ENCODE data around the gene BCKDK.
A peak's percentile ranks its signal among the peaks of the same experiment; 100 is the strongest.
"Not testable (repeated sequence)": the region's sequence is repeated elsewhere in the genome, so short reads cannot be mapped to it uniquely, and the experiment has no call there.

The BCKDK gene

DNA sequence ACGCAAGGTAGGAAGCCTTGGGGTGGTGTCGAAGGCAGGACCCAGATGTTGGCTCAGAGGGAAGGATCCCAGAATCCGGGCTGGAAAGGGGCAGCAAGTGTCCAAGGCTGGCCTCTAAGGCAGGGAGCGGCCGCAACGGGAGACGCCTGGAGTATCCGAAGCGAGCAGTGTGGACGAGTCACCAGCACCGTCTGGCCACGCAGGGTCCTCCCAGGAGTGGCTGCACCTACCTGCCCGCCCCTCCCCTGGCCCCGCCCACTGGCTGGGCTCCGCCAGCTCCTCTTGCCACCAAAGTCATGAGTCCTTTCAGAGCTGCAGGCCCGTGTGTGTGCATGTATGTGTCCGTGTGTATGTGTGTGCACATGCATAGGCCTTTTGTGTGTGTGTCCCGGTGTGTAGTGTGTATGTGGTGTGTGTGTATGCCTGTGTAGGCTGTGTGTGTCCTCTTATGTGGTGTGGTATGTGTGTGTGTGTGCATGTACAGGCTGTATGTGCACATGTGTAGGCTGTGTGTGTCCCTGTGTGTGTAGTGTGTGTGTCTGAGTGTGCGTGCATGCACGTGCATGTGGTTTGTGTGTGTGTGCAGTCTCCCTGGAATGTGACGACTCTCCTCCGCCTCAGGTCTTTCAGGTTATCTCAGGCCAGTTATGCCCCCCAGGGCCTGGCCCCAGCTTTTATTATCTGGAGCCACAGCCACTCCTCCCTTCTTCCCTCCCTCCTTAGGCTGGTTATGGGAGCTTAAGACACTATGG lies 27.5 kb downstream of the BCKDK start, which contains the start of gene PRSS8:
Gene PRSS8, minus strand, starts transcription at position 193 of the 752 bp plus-strand sequence. CDS start 229 bp downstream, outside the sequence.
- no peak for DNase-seq
- Histone ChIP-seq H3K27me3 (replicated peaks) (no peaks in the 10 kb centered on the region), H3K4me3 (ENCODE audit: low read depth, low read length) (no peak within 1 kb of the TSS), H3K36me3 (replicated peaks) (no peaks in the 10 kb centered on the region), H3K27ac (no peak within 1 kb of the TSS)
- in situ Hi-C loops (cut with HindIII; ENCODE audit: low pct_ligation_motif_present, low sequenced_read_pairs), result no loop called here
- TF ChIP-seq, protein P1, sequence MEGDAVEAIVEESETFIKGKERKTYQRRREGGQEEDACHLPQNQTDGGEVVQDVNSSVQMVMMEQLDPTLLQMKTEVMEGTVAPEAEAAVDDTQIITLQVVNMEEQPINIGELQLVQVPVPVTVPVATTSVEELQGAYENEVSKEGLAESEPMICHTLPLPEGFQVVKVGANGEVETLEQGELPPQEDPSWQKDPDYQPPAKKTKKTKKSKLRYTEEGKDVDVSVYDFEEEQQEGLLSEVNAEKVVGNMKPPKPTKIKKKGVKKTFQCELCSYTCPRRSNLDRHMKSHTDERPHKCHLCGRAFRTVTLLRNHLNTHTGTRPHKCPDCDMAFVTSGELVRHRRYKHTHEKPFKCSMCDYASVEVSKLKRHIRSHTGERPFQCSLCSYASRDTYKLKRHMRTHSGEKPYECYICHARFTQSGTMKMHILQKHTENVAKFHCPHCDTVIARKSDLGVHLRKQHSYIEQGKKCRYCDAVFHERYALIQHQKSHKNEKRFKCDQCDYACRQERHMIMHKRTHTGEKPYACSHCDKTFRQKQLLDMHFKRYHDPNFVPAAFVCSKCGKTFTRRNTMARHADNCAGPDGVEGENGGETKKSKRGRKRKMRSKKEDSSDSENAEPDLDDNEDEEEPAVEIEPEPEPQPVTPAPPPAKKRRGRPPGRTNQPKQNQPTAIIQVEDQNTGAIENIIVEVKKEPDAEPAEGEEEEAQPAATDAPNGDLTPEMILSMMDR (IDR thresholded peaks at IDR 0.05; ENCODE audit: low read depth, low read length, missing control alignments), result no peak

DNA sequence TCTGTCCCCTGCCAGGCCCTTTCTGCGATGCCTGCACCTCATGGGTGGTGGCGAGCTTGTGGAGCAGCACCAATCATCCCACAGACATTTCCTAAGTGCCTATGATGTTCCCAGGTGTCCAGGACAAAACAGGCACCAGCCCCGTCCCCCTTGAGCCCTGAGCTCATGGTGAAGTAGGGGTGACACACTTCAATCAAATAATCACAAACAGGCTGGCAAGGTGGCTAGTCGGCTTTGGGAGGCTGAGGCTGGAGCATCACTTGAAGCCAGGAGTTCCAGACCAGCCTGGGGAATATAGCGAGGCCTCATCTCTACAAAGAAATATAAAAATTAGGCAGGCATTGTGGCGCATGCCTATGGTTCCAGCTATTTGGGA lies 28.1 kb downstream of the BCKDK start:
- in situ Hi-C loops (cut with HindIII; ENCODE audit: low pct_ligation_motif_present, low sequenced_read_pairs), result no loop called here
- Histone ChIP-seq H3K36me3 (replicated peaks) (no peaks in the 10 kb centered on the region), H3K27me3 (replicated peaks) (no peaks in the 10 kb centered on the region), H3K27ac (no peak overlapping the region), H3K4me3 (ENCODE audit: low read depth, low read length) (no peak overlapping the region)
- no peak for DNase-seq
- TF ChIP-seq, protein P1 (IDR thresholded peaks at IDR 0.05; ENCODE audit: low read depth, low read length, missing control alignments), result no peak

DNA sequence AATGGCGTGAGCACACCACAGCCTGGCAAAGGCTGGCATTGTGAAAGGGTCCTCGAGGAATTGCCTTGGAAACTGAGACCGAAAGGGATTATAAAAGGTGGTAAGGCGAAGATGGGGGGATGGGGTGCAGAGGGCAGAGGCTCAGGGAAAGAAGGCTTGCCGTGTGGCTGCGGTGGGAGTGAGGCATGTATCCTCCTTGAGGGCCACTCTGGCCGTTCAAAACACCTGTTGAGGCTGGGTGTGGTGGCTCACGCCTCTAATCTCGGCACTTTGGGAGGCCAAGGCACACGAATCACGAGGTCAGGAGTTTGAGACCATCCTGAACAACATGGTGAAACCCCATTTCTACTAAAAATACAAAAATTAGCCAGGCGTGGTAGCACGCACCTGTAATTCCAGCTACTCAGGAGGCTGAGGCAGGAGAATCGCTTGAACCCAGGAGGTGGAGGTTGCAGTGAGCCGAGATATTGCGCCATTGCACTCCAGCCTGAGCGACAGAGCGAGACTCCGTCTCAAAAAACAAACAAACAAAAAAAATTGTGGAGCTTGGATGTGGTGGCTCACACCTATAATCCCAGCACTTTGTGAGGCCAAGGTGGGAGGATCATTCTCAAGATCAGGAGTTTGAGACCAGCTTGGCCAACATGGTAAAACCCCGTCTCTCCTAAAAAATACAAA lies 28.8 kb downstream of the BCKDK start:
- H3K27me3 ChIP-seq (replicated peaks); H3K27ac ChIP-seq; in situ Hi-C loops (cut with HindIII; ENCODE audit: low pct_ligation_motif_present, low sequenced_read_pairs); DNase-seq; H3K4me3 ChIP-seq (ENCODE audit: low read depth, low read length); H3K36me3 ChIP-seq (replicated peaks): not testable (repeated sequence)

DNA sequence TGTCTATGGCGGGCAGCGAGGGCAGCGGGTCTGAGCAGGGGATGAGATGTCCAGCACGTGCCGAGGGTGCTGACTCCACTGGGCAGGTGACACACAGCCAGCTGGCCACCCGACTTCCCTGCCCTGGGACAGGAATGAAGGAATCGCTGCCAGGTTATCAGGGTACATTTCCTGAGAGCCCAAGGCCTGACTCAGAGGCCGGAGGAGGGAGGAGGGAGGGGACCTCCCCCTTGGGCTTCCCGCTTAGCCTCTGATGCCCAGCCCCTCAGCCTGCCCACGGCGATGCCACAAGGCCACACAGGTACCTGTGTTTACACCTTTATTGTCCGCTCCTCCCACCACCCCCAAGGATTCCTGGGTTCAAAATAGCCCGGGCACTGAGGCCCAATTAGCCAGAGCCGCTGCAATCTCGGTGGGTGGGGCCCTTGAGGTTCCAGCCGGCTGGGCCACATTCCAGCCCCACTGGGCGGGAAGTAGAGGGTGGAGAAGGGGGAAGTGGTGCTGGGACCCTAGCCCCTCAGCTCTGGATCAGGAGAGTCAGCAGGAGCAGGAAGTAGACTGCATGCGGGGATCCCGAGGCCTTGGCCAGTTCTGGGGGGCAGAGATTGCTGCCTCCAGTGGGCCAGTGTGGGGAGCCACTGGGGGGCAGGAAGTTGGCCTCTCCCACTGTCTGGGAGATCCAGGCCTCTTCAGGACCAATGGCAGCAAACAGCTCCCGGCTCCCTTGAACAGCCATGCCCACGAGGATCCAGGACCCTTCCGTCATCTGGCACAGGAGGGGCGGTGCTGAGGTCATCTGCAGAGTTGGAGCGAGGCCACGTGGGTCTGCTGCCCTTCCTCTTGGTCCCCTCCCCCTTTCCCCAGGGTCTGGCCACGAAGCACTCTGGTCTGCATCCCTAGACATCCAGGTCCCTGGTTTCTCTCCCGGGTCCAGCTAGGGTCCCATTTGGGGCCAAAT lies 30.7 kb downstream of the BCKDK start:
- TF ChIP-seq, protein P1 (IDR thresholded peaks at IDR 0.05; ENCODE audit: low read depth, low read length, missing control alignments), result no peak
- in situ Hi-C loops (cut with HindIII; ENCODE audit: low pct_ligation_motif_present, low sequenced_read_pairs), result no loop called here
- no peak overlapping the region for H3K4me3 ChIP-seq (ENCODE audit: low read depth, low read length)
- DNase-seq, result peak; percentile 43
- no peaks in the 10 kb centered on the region for H3K36me3 ChIP-seq (replicated peaks)
- H3K27me3 ChIP-seq (replicated peaks), result no peaks in the 10 kb centered on the region
- H3K27ac ChIP-seq, result no peak overlapping the region

DNA sequence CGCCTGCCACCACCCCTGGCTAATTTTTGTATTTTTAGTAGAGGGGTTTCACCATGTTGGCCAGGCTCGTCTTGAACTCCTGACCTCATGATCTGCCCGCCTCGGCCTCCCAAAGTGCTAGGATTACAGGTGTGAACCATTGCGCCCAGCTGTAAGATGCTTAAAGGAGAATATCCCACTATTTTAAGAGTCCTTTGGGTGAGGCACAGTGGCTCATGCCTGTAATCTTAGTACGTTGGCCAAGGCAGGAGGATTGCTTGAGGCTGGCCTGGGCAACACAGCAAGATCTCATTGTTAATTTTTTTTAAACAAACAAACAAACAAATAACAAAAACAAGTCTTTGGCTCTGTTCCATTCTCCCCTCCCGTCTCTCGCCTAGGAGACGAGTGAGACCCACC lies 32.9 kb downstream of the BCKDK start:
- DNase-seq; H3K4me3 ChIP-seq (ENCODE audit: low read depth, low read length); H3K36me3 ChIP-seq (replicated peaks); in situ Hi-C loops (cut with HindIII; ENCODE audit: low pct_ligation_motif_present, low sequenced_read_pairs); H3K27ac ChIP-seq; H3K27me3 ChIP-seq (replicated peaks): not testable (repeated sequence)

DNA sequence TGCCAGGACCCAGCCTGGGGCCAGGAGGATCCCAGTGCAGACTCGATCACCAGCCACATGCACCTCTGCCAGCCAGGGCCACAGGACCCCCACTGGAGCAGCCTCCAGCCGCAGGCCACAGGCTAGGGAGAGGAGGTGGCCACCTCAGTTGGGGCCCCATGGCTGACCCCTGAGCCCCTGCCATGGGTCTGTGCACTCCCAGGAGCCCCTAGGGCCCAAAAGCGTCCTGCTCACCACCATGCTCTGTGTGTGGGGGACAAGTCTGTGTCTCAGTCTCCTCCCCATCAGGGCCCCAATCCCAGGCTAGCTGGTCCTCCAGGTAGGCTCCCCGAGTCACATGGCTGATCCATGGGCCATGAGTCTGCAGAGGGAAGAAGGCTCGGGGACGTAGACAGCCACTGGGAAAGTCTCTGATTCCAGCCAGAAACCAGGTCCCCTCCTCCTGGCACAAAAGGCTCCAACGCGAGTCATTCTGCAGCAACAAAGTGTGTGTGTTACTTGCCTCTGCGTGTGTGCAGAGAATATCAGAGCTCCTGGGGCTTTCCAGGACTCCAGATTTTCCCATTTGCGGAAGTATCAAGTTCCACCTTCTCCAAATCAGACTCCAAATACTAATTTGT lies 33.4 kb downstream of the BCKDK start:
- Histone ChIP-seq H3K27me3 (replicated peaks) (no peaks in the 10 kb centered on the region), H3K27ac (peak overlapping the region; percentile 39), H3K4me3 (ENCODE audit: low read depth, low read length) (peak overlapping the region; percentile 18), H3K36me3 (replicated peaks) (no peaks in the 10 kb centered on the region)
- in situ Hi-C loops (cut with HindIII; ENCODE audit: low pct_ligation_motif_present, low sequenced_read_pairs), result no loop called here
- TF ChIP-seq, protein P1 (IDR thresholded peaks at IDR 0.05; ENCODE audit: low read depth, low read length, missing control alignments), result no peak
- DNase-seq, result peak; percentile 54
